ENCODE results near the gene RNASE13. TPM values are rescaled to one million over a fixed set of nuclear protein-coding genes. Genes with fewer than 3 reads are reported as not detected.

The RNASE13 gene
- total RNA-seq (not detected), polyA plus RNA-seq (not detected)
- long read RNA-seq, donor 1 = 0 reads
- long read RNA-seq, donor 2 = 0 reads
- long read RNA-seq, donor 3 = 0 reads
- long read RNA-seq, donor 4 = 0 reads
- long read RNA-seq, donor 5 = 0 reads
- long read RNA-seq, donor 6 = 0 reads
- long read RNA-seq, donor 7 = 0 reads
- long read RNA-seq, donor 8 = 0 reads
- long read RNA-seq, donor 9 = 0 reads
- long read RNA-seq, donor 10 = 0 reads

DNA sequence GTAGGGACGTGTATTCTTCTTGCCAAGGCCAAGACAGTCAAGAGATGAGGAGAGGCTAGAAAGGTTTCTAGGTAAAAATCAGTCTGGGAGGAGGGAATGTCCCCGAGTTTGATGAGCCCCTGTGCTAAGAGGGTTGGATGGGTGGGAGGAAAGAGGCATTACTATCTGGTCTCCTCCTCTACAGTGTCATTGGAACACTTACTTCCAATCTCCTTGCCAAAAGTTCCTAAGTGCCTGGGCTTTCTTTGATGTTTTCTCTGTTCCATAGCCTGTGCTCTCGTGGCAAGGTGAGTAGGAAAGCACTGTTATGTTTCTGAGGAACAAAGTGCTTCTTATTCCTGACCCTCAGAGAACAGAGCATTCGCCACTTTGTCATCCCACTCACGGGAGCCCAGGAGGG is at the start of gene RNASE13:
Gene RNASE13, minus strand, starts transcription at position 101 of the 400 bp plus-strand sequence. CDS start 519 bp downstream, outside the sequence.
- 91% methylated on average over 5 of the region's 5 CpGs for WGBS
- no peak for DNase-seq (ENCODE audit: low read depth in 6 of 9, low spot score in 9 of 9)
- no peak within 1 kb of the TSS for H3K4me3 ChIP-seq (ENCODE audit: low read length in 2 of 2)
- no peaks in the 10 kb centered on the region for H3K9me3 ChIP-seq (ENCODE audit: control insufficient read depth in 2 of 2, insufficient read depth in 1 of 2, low read length in 1 of 2)
- H3K4me1 ChIP-seq (ENCODE audit: control insufficient read depth in 2 of 2, insufficient read depth in 2 of 2, low read length in 2 of 2) = no peaks in the 10 kb centered on the region
- H3K36me3 ChIP-seq (ENCODE audit: control insufficient read depth in 2 of 2, insufficient read depth in 2 of 2, low read length in 1 of 2) = no peaks in the 10 kb centered on the region
- H3K27ac ChIP-seq (ENCODE audit: low read depth in 1 of 2, low read length in 1 of 2) = no peak within 1 kb of the TSS
- peaks cover 2 to 4% of the 10 kb centered on the region in 2 donors for H3K27me3 ChIP-seq (ENCODE audit: control insufficient read depth in 2 of 2, insufficient read depth in 1 of 2, low read length in 1 of 2)

DNA sequence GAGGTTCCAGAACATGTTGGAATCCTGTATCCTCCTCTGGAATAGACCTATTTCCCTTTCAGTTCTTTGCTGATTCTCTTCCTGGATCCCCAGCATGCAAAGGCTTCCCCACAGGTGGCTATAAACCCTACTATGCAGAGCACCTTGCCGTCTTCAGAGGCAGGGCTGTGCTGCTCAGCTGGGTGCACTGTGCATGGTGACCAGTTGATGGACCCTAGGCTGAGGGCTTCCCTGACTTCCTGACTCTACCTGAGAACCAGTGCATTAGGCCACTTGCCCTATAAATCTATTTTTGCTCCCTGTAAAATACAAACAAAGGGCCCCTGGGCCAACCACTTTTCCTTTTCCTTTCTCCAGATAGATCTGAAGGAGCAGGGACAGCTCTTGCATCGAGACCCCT is 49.8 kb upstream of the RNASE13 start:
- no peak for DNase-seq (ENCODE audit: low read depth in 6 of 9, low spot score in 9 of 9)
- no peaks in the 10 kb centered on the region for H3K9me3 ChIP-seq (ENCODE audit: control insufficient read depth in 2 of 2, insufficient read depth in 1 of 2, low read length in 1 of 2)
- WGBS = 95% methylated on average over 2 of the region's 2 CpGs
- no peak overlapping the region for H3K4me3 ChIP-seq (ENCODE audit: low read length in 2 of 2)
- H3K4me1 ChIP-seq (ENCODE audit: control insufficient read depth in 2 of 2, insufficient read depth in 2 of 2, low read length in 2 of 2) = peaks cover 0 to 12% of the 10 kb centered on the region in 2 donors
- no peaks in the 10 kb centered on the region for H3K27me3 ChIP-seq (ENCODE audit: control insufficient read depth in 2 of 2, insufficient read depth in 1 of 2, low read length in 1 of 2)
- H3K27ac ChIP-seq (ENCODE audit: low read depth in 1 of 2, low read length in 1 of 2) = no peak overlapping the region
- H3K36me3 ChIP-seq (ENCODE audit: control insufficient read depth in 2 of 2, insufficient read depth in 2 of 2, low read length in 1 of 2) = peaks cover under 1 to 10% of the 10 kb centered on the region in 2 donors

DNA sequence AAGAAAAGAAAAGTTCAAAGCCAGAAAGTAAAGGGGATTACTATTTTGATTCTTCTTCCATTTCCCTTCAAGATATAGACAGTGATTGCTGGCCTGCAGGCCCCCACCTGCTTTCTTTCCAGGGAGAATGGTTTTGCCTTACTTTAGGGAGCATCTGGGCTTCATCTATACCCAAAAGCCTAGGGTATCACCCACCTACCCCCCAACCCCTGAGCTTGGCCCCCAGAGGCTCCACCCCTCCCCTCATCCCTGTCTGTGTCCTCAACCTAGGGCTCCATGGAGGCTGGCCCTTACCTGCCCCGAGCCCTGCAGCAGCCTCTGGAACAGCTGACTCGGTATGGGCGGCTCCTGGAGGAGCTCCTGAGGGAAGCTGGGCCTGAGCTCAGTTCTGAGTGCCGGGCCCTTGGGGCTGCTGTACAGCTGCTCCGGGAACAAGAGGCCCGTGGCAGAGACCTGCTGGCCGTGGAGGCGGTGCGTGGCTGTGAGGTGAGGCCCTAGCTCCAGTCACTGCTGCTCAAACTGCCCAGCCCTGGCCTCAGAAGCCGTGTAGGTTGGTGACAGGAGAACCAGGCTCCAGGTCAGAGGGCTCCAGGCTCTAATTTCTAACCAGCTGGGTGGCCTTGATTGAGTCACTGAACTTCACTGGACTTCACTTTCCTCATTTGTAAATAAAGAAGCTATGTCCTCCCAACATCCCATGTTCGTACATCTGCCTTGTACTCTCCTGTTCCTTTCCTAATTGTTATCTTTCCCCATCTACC is 49.1 kb upstream of the RNASE13 start:
- H3K36me3 ChIP-seq (ENCODE audit: control insufficient read depth in 2 of 2, insufficient read depth in 2 of 2, low read length in 1 of 2) = peaks cover 0 to 5% of the 10 kb centered on the region in 2 donors
- H3K9me3 ChIP-seq (ENCODE audit: control insufficient read depth in 2 of 2, insufficient read depth in 1 of 2, low read length in 1 of 2) = no peaks in the 10 kb centered on the region
- DNase-seq (ENCODE audit: low read depth in 6 of 9, low spot score in 9 of 9) = no peak
- peaks cover 0 to 1% of the 10 kb centered on the region in 2 donors for H3K27me3 ChIP-seq (ENCODE audit: control insufficient read depth in 2 of 2, insufficient read depth in 1 of 2, low read length in 1 of 2)
- H3K4me3 ChIP-seq (ENCODE audit: low read length in 2 of 2) = no peak overlapping the region
- WGBS = 94% methylated on average over 11 of the region's 11 CpGs
- peaks cover 0 to 12% of the 10 kb centered on the region in 2 donors for H3K4me1 ChIP-seq (ENCODE audit: control insufficient read depth in 2 of 2, insufficient read depth in 2 of 2, low read length in 2 of 2)
- H3K27ac ChIP-seq (ENCODE audit: low read depth in 1 of 2, low read length in 1 of 2) = no peak overlapping the region

GRCh38 chr14:21081521-21082142 is 47.0 kb upstream of the RNASE13 start:
- 93% methylated on average over 30 of the region's 30 CpGs for WGBS
- H3K9me3 ChIP-seq (ENCODE audit: control insufficient read depth in 2 of 2, insufficient read depth in 1 of 2, low read length in 1 of 2) = no peaks in the 10 kb centered on the region
- no peak overlapping the region for H3K4me3 ChIP-seq (ENCODE audit: low read length in 2 of 2)
- H3K36me3 ChIP-seq (ENCODE audit: control insufficient read depth in 2 of 2, insufficient read depth in 2 of 2, low read length in 1 of 2) = no peaks in the 10 kb centered on the region
- DNase-seq (ENCODE audit: low read depth in 6 of 9, low spot score in 9 of 9) = no peak
- H3K27me3 ChIP-seq (ENCODE audit: control insufficient read depth in 2 of 2, insufficient read depth in 1 of 2, low read length in 1 of 2) = peaks cover 0 to 5% of the 10 kb centered on the region in 2 donors
- no peak overlapping the region for H3K27ac ChIP-seq (ENCODE audit: low read depth in 1 of 2, low read length in 1 of 2)
- H3K4me1 ChIP-seq (ENCODE audit: control insufficient read depth in 2 of 2, insufficient read depth in 2 of 2, low read length in 2 of 2) = no peaks in the 10 kb centered on the region

GRCh38 chr14:21078726-21079125 is 44.1 kb upstream of the RNASE13 start:
- WGBS = 95% methylated on average over 10 of the region's 10 CpGs
- H3K27ac ChIP-seq (ENCODE audit: low read depth in 1 of 2, low read length in 1 of 2) = no peak overlapping the region

GRCh38 chr14:21078287-21078686 is 43.7 kb upstream of the RNASE13 start:
- H3K4me1 ChIP-seq (ENCODE audit: control insufficient read depth in 2 of 2, insufficient read depth in 2 of 2, low read length in 2 of 2) = no peaks in the 10 kb centered on the region
- DNase-seq (ENCODE audit: low read depth in 6 of 9, low spot score in 9 of 9) = no peak
- WGBS = 99% methylated on average over 5 of the region's 5 CpGs
- no peak overlapping the region for H3K27ac ChIP-seq (ENCODE audit: low read depth in 1 of 2, low read length in 1 of 2)
- H3K4me3 ChIP-seq (ENCODE audit: low read length in 2 of 2) = no peak overlapping the region
- H3K36me3 ChIP-seq (ENCODE audit: control insufficient read depth in 2 of 2, insufficient read depth in 2 of 2, low read length in 1 of 2) = no peaks in the 10 kb centered on the region
- no peaks in the 10 kb centered on the region for H3K9me3 ChIP-seq (ENCODE audit: control insufficient read depth in 2 of 2, insufficient read depth in 1 of 2, low read length in 1 of 2)
- H3K27me3 ChIP-seq (ENCODE audit: control insufficient read depth in 2 of 2, insufficient read depth in 1 of 2, low read length in 1 of 2) = peaks cover 3 to 17% of the 10 kb centered on the region in 2 donors

More at GRCh38 chr14:21078726-21079125, 44.1 kb upstream of the RNASE13 start:
- Histone ChIP-seq H3K36me3 (ENCODE audit: control insufficient read depth in 2 of 2, insufficient read depth in 2 of 2, low read length in 1 of 2) (no peaks in the 10 kb centered on the region), H3K27me3 (ENCODE audit: control insufficient read depth in 2 of 2, insufficient read depth in 1 of 2, low read length in 1 of 2) (peaks cover 2 to 16% of the 10 kb centered on the region in 2 donors), H3K9me3 (ENCODE audit: control insufficient read depth in 2 of 2, insufficient read depth in 1 of 2, low read length in 1 of 2) (no peaks in the 10 kb centered on the region), H3K4me3 (ENCODE audit: low read length in 2 of 2) (no peak overlapping the region), H3K4me1 (ENCODE audit: control insufficient read depth in 2 of 2, insufficient read depth in 2 of 2, low read length in 2 of 2) (no peaks in the 10 kb centered on the region)
- DNase-seq (ENCODE audit: low read depth in 6 of 9, low spot score in 9 of 9) = no peak

GRCh38 chr14:21077672-21078071 is 43.1 kb upstream of the RNASE13 start:
- H3K4me3 ChIP-seq (ENCODE audit: low read length in 2 of 2) = no peak overlapping the region
- no peak overlapping the region for H3K27ac ChIP-seq (ENCODE audit: low read depth in 1 of 2, low read length in 1 of 2)
- peaks cover 0 to 2% of the 10 kb centered on the region in 2 donors for H3K4me1 ChIP-seq (ENCODE audit: control insufficient read depth in 2 of 2, insufficient read depth in 2 of 2, low read length in 2 of 2)
- H3K9me3 ChIP-seq (ENCODE audit: control insufficient read depth in 2 of 2, insufficient read depth in 1 of 2, low read length in 1 of 2) = no peaks in the 10 kb centered on the region
- no peaks in the 10 kb centered on the region for H3K36me3 ChIP-seq (ENCODE audit: control insufficient read depth in 2 of 2, insufficient read depth in 2 of 2, low read length in 1 of 2)
- H3K27me3 ChIP-seq (ENCODE audit: control insufficient read depth in 2 of 2, insufficient read depth in 1 of 2, low read length in 1 of 2) = peaks cover 5 to 22% of the 10 kb centered on the region in 2 donors
- DNase-seq (ENCODE audit: low read depth in 6 of 9, low spot score in 9 of 9) = no peak
- 88% methylated on average over 2 of the region's 2 CpGs for WGBS

DNA sequence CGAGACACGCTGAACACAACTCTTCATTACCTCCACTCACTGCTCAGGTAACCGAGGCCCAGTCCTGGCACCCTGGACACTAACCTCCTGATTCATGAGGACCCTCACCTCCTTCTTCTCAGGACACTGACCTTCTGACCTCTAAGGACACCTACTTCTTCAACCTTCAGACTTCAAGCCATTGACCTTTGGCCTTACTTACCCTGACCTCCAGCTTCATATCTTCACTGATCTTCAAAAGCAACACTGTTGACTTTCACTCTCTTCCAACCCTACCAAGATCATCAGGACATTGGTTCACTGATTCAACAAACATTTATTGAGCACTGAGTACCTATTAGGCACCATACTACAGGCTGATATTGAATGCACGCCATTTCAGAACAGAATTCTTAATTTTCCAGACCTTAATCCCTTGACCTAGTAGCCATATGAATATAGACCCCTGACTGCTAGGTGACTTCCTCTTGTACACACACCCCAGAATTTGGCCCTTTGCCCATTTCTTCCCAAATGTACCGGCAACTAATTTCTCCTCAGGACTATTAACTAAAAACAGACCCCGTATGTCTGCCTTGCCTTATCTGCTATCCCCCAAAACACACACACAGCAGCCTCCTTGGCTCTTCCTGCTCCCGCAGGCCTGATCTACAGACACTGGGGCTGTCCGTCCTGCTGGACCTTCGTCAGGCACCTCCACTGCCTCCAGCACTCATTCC is 41.3 kb upstream of the RNASE13 start:
- Histone ChIP-seq H3K27ac (ENCODE audit: low read depth in 1 of 2, low read length in 1 of 2) (no peak overlapping the region), H3K36me3 (ENCODE audit: control insufficient read depth in 2 of 2, insufficient read depth in 2 of 2, low read length in 1 of 2) (no peaks in the 10 kb centered on the region), H3K9me3 (ENCODE audit: control insufficient read depth in 2 of 2, insufficient read depth in 1 of 2, low read length in 1 of 2) (no peaks in the 10 kb centered on the region), H3K27me3 (ENCODE audit: control insufficient read depth in 2 of 2, insufficient read depth in 1 of 2, low read length in 1 of 2) (peaks cover 22 to 40% of the 10 kb centered on the region in 2 donors), H3K4me1 (ENCODE audit: control insufficient read depth in 2 of 2, insufficient read depth in 2 of 2, low read length in 2 of 2) (peaks cover 4 to 13% of the 10 kb centered on the region in 2 donors), H3K4me3 (ENCODE audit: low read length in 2 of 2) (no peak overlapping the region)
- DNase-seq (ENCODE audit: low read depth in 6 of 9, low spot score in 9 of 9) = no peak
- 96% methylated on average over 9 of the region's 9 CpGs for WGBS

Data from thymus (tissue), 14 donors.